ENCODE results near the gene PLPP2. TPM values are rescaled to one million over a fixed set of nuclear protein-coding genes. Genes with fewer than 3 reads are reported as not detected.

PLPP2 gene
- total RNA-seq (2012; rRNA removed), result 1.5 and 6.3 TPM in 2 replicates

DNA sequence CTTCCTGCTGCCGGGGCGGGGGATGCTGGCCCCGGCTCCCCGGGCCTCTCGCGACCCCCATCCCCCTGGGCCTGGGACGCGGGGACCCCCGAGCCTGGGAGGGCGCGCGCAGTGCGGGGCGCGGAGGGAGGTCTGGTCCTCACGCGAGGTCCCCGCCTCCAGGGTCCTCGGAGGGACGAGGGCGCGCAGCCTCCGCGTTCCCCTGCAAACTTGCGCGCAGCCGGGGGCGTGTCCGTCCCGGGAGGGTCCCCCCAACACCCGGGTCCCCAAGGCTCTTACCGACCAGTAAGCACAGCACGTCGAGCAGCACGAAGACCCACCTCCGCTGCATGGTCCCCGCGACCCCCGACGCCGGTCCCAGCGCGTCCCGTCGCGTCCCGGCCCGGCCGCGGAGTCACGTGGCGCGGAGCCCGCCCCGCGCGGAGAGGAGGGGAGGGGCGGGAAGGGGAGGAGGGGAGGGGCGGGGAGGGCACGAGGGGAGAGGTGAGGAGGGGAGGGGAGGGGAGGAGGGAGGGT lies at the start of gene PLPP2:
Gene PLPP2, minus strand, starts transcription at position 398 of the 516 bp plus-strand sequence. Its CDS starts 67 bp downstream, at position 331.
- no peaks in the 10 kb centered on the region for H3K36me3 ChIP-seq (ENCODE audit: insufficient read depth, low read length)
- peaks cover 18% of the 10 kb centered on the region for H3K4me1 ChIP-seq (ENCODE audit: control insufficient read depth, insufficient read depth, low read length)
- peak within 1 kb of the TSS; percentile 67 for H3K4me3 ChIP-seq (ENCODE audit: low read length)
- peaks cover 45% of the 10 kb centered on the region for H3K27me3 ChIP-seq (ENCODE audit: control insufficient read depth, insufficient read depth, low read length)
- H3K9me3 ChIP-seq (replicated peaks; ENCODE audit: low read length), result no peaks in the 10 kb centered on the region
- peak within 1 kb of the TSS; percentile 80 for H3K4me2 ChIP-seq (ENCODE audit: low read length)
- peak within 1 kb of the TSS; percentile 35 for H3K9ac ChIP-seq (ENCODE audit: low read depth, low read length)

DNA sequence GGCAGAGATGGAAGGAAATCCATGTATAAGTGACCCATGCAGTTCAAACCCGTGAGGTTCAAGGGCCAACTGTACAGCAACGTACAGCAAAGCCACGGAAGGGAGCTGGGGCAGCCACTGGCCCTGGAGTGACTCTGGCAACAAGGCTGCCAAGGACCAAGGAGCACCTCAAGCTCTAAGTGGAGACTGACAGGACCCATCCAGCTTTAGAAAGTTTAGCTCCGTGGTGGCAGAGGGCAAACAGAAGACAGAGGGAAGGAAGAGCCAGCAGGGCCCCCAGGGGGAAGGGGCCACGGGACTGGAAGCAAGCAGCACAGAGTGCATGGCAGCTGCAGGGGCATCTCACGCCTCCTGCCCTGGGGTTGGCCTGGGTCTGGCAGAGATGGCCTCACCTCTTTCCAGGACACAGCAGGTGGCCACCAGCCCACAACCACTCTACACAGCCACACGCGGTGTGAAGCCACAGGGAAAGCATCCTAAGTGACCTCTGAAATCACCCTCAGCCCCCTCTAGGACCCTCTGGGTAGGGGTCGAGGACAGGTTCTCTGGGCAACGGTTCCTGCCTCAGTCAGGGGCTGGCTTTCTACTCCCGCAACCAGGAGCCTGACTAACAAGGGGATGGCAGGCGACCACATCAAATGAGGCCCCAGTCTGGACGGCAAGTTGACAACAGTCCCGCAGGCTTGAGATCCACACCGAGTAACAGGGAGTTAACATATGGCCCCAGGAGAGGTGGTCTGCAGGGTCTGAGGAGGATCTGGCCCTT lies 49.6 kb upstream of the PLPP2 start:
- peak overlapping the region; percentile 89 for H3K4me2 ChIP-seq (ENCODE audit: low read length)
- peak overlapping the region; percentile 37 for H3K4me3 ChIP-seq (ENCODE audit: low read length)
- H3K27me3 ChIP-seq (ENCODE audit: control insufficient read depth, insufficient read depth, low read length), result no peaks in the 10 kb centered on the region
- no peaks in the 10 kb centered on the region for H3K9me3 ChIP-seq (replicated peaks; ENCODE audit: low read length)
- H3K36me3 ChIP-seq (ENCODE audit: insufficient read depth, low read length), result peaks cover 17% of the 10 kb centered on the region
- peaks cover 38% of the 10 kb centered on the region for H3K4me1 ChIP-seq (ENCODE audit: control insufficient read depth, insufficient read depth, low read length)
- H3K9ac ChIP-seq (ENCODE audit: low read depth, low read length), result no peak overlapping the region

DNA sequence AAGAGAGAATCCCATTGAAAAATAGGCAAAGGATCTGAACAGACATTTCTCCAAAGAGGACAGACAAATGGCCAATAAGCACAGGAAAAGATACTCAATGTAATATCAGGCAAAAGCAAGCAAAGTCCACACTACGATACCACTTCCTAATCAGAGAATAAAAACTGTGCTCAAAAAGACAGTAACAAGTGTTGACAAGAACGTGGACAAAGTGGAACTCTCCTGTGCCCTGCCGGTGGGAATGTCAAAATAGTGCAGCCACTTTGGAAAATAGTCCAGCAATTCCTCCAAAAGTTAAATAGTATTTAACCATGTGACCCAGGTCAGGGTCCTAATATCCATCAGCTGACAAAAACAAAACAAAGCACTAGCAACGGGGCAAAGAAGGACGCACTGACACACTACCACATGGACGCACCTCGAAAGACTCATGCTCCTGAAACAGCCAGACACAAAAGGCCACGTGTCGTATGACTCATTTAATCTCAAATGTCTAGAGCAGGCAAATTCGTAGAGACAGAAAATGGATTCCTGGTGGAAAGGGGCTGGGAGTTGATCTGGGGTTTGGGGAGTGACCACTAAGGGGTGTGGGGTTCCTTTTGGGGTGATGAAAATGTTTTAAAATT lies 48.2 kb upstream of the PLPP2 start:
- no peak overlapping the region for H3K4me3 ChIP-seq (ENCODE audit: low read length)
- H3K9me3 ChIP-seq (replicated peaks; ENCODE audit: low read length), result no peaks in the 10 kb centered on the region
- H3K4me1 ChIP-seq (ENCODE audit: control insufficient read depth, insufficient read depth, low read length), result peaks cover 34% of the 10 kb centered on the region
- no peak overlapping the region for H3K4me2 ChIP-seq (ENCODE audit: low read length)
- H3K9ac ChIP-seq (ENCODE audit: low read depth, low read length), result no peak overlapping the region
- peaks cover 27% of the 10 kb centered on the region for H3K36me3 ChIP-seq (ENCODE audit: insufficient read depth, low read length)
- H3K27me3 ChIP-seq (ENCODE audit: control insufficient read depth, insufficient read depth, low read length), result no peaks in the 10 kb centered on the region

DNA sequence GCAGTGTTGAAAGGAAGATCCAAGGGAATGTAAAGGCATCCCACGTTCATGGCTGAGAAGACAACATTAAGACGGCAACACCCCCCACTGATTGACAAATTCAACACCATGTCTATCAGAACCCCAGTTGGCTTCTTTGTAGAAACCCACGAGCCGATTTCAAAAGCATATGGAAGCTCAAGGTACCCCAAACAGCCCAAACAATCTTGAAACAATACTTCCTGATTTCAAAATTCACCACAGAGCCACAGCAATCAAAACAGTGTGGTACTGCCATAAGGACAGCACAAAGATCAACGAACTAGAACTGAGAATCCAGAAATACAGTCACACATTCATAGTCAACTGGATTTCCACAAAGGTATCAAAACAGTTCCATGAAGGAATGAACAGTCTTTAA lies 47.2 kb upstream of the PLPP2 start:
- no peaks in the 10 kb centered on the region for H3K27me3 ChIP-seq (ENCODE audit: control insufficient read depth, insufficient read depth, low read length)
- no peak overlapping the region for H3K4me3 ChIP-seq (ENCODE audit: low read length)
- H3K9ac ChIP-seq (ENCODE audit: low read depth, low read length), result no peak overlapping the region

DNA sequence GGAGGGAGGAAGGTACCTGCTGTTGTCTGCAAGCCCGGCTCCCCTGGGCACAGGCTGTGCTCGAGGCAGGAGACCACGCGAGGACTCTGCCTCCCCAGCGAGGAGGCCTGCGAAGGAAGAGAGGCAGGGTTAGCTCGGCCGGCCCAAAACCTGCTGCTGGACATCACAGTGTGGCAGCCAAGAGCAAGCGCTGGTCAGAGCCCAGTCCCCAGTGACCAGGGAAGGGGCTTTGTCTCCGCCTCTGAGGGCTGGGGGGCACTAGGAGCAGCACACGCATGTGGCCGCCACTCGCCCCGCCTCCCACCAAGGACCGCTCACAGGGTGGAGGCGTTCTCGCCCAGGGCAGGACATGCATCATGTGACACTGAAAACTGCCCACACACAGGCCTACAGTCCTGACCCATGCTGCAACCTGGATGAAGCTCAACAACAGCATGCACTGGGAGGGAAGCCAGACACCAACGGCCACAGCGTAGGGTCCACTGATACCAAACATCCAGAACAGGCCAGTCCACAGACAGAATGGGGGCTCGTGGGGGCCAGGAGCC lies 44.9 kb upstream of the PLPP2 start:
- no peak overlapping the region for H3K9ac ChIP-seq (ENCODE audit: low read depth, low read length)

More for the DNA sequence above, 47.2 kb upstream of the PLPP2 start:
- peaks cover 31% of the 10 kb centered on the region for H3K36me3 ChIP-seq (ENCODE audit: insufficient read depth, low read length)
- H3K4me1 ChIP-seq (ENCODE audit: control insufficient read depth, insufficient read depth, low read length), result peaks cover 30% of the 10 kb centered on the region
- no peak overlapping the region for H3K4me2 ChIP-seq (ENCODE audit: low read length)
- H3K9me3 ChIP-seq (replicated peaks; ENCODE audit: low read length), result no peaks in the 10 kb centered on the region

DNA sequence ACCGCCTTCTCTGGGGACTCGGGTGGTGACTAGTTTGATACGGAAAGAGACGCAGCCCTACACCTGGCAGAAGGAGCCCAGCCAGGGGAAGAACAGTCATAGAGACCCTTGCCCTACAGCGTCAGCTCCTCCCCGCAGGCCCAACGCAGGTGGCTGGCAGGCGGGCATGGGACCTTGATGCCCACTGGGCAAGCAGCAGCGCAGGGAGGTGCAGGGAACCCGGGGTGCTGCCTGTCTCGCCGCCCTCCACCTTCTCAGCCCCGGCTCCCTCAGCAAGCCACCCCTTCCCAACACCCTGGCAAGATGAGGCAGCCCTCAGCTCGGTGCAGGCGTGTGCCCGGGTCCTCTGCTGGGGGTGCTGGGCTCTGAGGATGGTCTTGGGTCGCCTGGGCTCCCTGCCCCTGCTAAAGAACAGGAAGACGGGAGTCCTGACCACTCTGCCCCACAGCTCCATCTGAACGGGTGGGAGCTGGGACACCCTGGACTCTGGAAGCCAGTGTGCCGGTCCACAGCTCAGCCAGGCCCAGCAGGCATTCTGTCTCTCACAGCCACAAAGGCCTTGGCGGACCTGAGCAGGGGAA lies 44.4 kb upstream of the PLPP2 start:
- H3K4me3 ChIP-seq (ENCODE audit: low read length), result no peak overlapping the region
- H3K9me3 ChIP-seq (replicated peaks; ENCODE audit: low read length), result no peaks in the 10 kb centered on the region
- H3K9ac ChIP-seq (ENCODE audit: low read depth, low read length), result no peak overlapping the region
- H3K4me1 ChIP-seq (ENCODE audit: control insufficient read depth, insufficient read depth, low read length), result peaks cover 2% of the 10 kb centered on the region
- H3K36me3 ChIP-seq (ENCODE audit: insufficient read depth, low read length), result peaks cover 28% of the 10 kb centered on the region
- H3K27me3 ChIP-seq (ENCODE audit: control insufficient read depth, insufficient read depth, low read length), result no peaks in the 10 kb centered on the region
- H3K4me2 ChIP-seq (ENCODE audit: low read length), result no peak overlapping the region

More for the DNA sequence above, 44.9 kb upstream of the PLPP2 start:
- no peak overlapping the region for H3K4me3 ChIP-seq (ENCODE audit: low read length)
- H3K27me3 ChIP-seq (ENCODE audit: control insufficient read depth, insufficient read depth, low read length), result no peaks in the 10 kb centered on the region
- H3K4me2 ChIP-seq (ENCODE audit: low read length), result no peak overlapping the region
- no peaks in the 10 kb centered on the region for H3K9me3 ChIP-seq (replicated peaks; ENCODE audit: low read length)
- peaks cover 7% of the 10 kb centered on the region for H3K4me1 ChIP-seq (ENCODE audit: control insufficient read depth, insufficient read depth, low read length)
- H3K36me3 ChIP-seq (ENCODE audit: insufficient read depth, low read length), result peaks cover 28% of the 10 kb centered on the region

DNA sequence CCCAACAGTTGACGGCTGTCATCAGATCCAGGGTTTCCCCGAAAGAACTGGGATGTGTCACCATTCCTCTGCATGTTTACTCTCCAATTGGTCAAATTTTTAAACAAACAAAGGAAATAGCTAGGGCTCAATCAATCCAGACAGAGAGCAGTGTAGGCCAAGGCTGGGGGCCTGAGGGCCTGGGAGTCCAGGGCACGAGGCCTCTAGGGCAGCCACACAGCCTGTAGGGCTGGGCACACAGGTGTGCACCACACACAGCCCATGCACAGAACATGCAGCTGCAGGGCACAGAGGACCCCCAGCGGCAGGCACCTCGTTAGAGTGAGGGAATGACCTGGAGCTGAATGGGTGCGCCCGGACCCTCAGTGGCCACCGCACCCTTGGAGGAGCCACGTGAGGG lies 43.9 kb upstream of the PLPP2 start:
- Histone ChIP-seq H3K9ac (ENCODE audit: low read depth, low read length) (no peak overlapping the region), H3K4me2 (ENCODE audit: low read length) (no peak overlapping the region), H3K4me3 (ENCODE audit: low read length) (no peak overlapping the region), H3K9me3 (replicated peaks; ENCODE audit: low read length) (no peaks in the 10 kb centered on the region), H3K4me1 (ENCODE audit: control insufficient read depth, insufficient read depth, low read length) (no peaks in the 10 kb centered on the region), H3K36me3 (ENCODE audit: insufficient read depth, low read length) (peaks cover 28% of the 10 kb centered on the region), H3K27me3 (ENCODE audit: control insufficient read depth, insufficient read depth, low read length) (no peaks in the 10 kb centered on the region)

DNA sequence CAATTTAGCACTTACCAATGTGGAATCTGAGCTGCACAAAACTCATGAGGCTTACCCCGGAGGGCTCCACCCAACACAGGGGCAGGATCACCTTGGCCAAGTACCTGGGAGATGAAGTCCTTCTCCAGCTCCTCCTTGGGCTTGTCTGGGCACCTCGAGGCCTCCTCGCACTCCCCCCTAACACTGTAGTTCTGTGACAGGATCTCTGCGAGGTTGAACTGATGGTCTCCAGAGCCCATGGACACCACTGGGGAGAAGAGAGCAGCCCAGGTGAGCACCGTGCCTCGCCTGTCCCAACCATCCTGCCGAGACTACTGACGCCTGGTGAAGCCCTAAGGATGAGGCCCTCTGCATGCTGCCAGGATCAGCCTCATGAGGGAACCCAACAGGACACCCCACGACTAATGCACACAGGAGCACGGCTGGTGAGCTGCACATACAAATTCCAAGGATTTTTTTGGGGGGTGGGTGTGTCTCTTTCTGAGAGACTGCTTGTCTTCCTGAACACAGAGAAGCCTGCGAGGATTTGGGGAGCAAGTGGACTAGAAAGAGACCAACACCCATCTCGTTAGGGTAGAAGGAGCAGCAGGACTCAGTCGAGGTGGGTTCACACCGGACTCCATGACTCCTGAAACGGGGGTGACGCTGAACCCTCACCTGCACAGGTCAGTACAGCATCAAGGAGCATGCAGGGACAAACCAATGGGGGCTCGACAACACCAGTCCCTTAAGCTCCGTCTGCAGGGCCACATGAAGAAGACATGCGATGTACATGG lies 43.3 kb upstream of the PLPP2 start:
- H3K4me3 ChIP-seq (ENCODE audit: low read length), result no peak overlapping the region
- no peaks in the 10 kb centered on the region for H3K9me3 ChIP-seq (replicated peaks; ENCODE audit: low read length)
- H3K9ac ChIP-seq (ENCODE audit: low read depth, low read length), result no peak overlapping the region
- no peak overlapping the region for H3K4me2 ChIP-seq (ENCODE audit: low read length)
- H3K4me1 ChIP-seq (ENCODE audit: control insufficient read depth, insufficient read depth, low read length), result no peaks in the 10 kb centered on the region
- peaks cover 33% of the 10 kb centered on the region for H3K36me3 ChIP-seq (ENCODE audit: insufficient read depth, low read length)
- no peaks in the 10 kb centered on the region for H3K27me3 ChIP-seq (ENCODE audit: control insufficient read depth, insufficient read depth, low read length)

DNA sequence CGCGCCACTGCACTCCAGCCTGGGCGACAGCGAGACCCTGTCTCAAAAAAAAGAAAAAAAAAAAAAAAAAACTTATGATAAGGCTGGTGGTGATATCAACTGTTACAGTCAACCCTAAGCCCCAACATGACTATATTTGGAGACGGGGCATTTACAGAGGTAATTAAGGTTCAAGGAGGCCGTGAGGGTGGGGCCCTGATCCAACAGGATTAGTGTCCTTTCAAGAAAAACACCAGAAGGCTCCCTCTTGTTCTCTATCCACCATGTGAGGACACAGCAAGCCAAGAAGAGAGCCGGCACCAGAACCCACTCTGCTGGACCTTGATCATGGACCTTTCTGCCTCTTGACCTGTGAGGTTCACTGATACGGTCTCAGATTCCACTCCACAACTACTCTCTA lies 39.3 kb upstream of the PLPP2 start:
- H3K4me1 ChIP-seq (ENCODE audit: control insufficient read depth, insufficient read depth, low read length), result no peaks in the 10 kb centered on the region
- peaks cover 6% of the 10 kb centered on the region for H3K9me3 ChIP-seq (replicated peaks; ENCODE audit: low read length)
- peaks cover 72% of the 10 kb centered on the region for H3K36me3 ChIP-seq (ENCODE audit: insufficient read depth, low read length)
- H3K4me2 ChIP-seq (ENCODE audit: low read length), result no peak overlapping the region
- H3K4me3 ChIP-seq (ENCODE audit: low read length), result no peak overlapping the region
- H3K9ac ChIP-seq (ENCODE audit: low read depth, low read length), result no peak overlapping the region
- H3K27me3 ChIP-seq (ENCODE audit: control insufficient read depth, insufficient read depth, low read length), result no peaks in the 10 kb centered on the region

DNA sequence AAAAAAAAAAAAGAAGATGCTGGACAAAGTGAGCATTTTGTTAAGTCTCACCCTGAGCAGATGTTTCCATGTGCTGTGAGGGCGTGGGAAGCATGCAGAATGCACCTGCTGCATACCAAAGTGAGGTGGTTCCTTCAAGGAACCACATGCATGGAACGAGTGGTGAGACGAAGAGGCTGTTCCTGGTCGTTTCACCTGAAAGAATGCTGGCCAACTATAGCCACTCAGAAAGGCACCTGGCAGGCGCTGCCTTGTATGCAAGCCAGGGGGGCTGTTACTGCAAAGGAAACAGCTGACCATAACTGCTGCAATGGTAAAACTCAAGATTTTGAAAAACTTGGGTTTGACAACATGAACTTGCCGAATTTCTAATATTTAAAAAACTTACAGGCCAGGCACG lies 38.7 kb upstream of the PLPP2 start:
- Histone ChIP-seq H3K4me2 (ENCODE audit: low read length) (no peak overlapping the region), H3K9me3 (replicated peaks; ENCODE audit: low read length) (peaks cover 6% of the 10 kb centered on the region), H3K4me3 (ENCODE audit: low read length) (no peak overlapping the region), H3K9ac (ENCODE audit: low read depth, low read length) (no peak overlapping the region), H3K4me1 (ENCODE audit: control insufficient read depth, insufficient read depth, low read length) (no peaks in the 10 kb centered on the region), H3K36me3 (ENCODE audit: insufficient read depth, low read length) (peaks cover 75% of the 10 kb centered on the region), H3K27me3 (ENCODE audit: control insufficient read depth, insufficient read depth, low read length) (no peaks in the 10 kb centered on the region)

DNA sequence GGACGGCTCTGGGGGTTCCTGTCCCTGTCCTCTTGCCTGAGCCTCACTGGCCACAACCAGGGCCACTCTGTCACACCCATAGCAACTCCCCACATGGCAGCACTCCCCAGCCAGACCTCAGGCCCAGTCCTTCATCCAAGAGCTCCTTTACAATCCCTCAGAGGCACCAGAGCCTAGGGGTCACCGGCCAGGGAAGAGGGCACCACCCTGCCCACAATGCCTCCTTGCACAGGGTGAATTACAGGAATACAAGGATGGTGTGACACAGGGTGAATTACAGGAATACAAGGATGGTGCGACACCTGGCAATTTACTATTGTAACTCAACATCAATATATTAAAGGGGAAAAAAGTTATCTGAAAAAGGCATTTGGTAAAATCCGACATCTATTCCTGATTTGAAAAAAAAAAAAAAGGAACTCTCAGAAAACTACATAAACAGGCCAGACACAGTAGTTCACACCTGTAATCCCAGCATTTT lies 36.9 kb upstream of the PLPP2 start:
- Histone ChIP-seq H3K4me1 (ENCODE audit: control insufficient read depth, insufficient read depth, low read length) (no peaks in the 10 kb centered on the region), H3K27me3 (ENCODE audit: control insufficient read depth, insufficient read depth, low read length) (no peaks in the 10 kb centered on the region), H3K9ac (ENCODE audit: low read depth, low read length) (no peak overlapping the region), H3K4me3 (ENCODE audit: low read length) (no peak overlapping the region), H3K4me2 (ENCODE audit: low read length) (no peak overlapping the region), H3K36me3 (ENCODE audit: insufficient read depth, low read length) (peaks cover 80% of the 10 kb centered on the region), H3K9me3 (replicated peaks; ENCODE audit: low read length) (peaks cover 6% of the 10 kb centered on the region)
